ENCODE measurements around the gene KCNQ1. TPM values are rescaled to one million over a fixed set of nuclear protein-coding genes. Genes with fewer than 3 reads are reported as not detected.

The KCNQ1 gene
- total and polyA plus RNA-seq, 2 experiments from 2014 or later, result not detected

GRCh38 chr11:2445746-2446551 is 1.1 kb downstream of the KCNQ1 start:
- in situ Hi-C loops (cut with MboI), result no loop called here
- H3K4me3 ChIP-seq, result no peak overlapping the region
- H3K9ac ChIP-seq, result no peak overlapping the region
- H3K9me2 ChIP-seq (ENCODE audit: insufficient read depth), result no peaks in the 10 kb centered on the region
- H3K27ac ChIP-seq, result no peak overlapping the region
- DNase-seq, result no peak
- H2AFZ ChIP-seq, result no peak overlapping the region
- no peaks in the 10 kb centered on the region for H3K36me3 ChIP-seq (ENCODE audit: low read depth)
- no peaks in the 10 kb centered on the region for H3F3A ChIP-seq (ENCODE audit: insufficient read depth)
- 20% methylated on average over 22 to 23 of the region's 23 CpGs for whole genome bisulfite sequencing, 2 experiments (ENCODE audit: low coverage in 1 of 2, low lambda C conversion rate in 2 of 2, missing lambda C conversion rate in 2 of 2)
- no peak for TF ChIP-seq EZH2phosphoT487 (IDR thresholded peaks at IDR 0.05; ENCODE audit: insufficient read depth, low read depth)
- no peak for TF ChIP-seq EZH2 (IDR thresholded peaks at IDR 0.05; ENCODE audit: insufficient read depth, poor library complexity, severe bottlenecking)
- peaks cover 38% of the 10 kb centered on the region for H3K27me3 ChIP-seq (replicated peaks; ENCODE audit: insufficient read depth)
- no peaks in the 10 kb centered on the region for H3K79me2 ChIP-seq (ENCODE audit: insufficient read depth)
- no peaks in the 10 kb centered on the region for H3K9me3 ChIP-seq (ENCODE audit: low read depth)
- no peaks in the 10 kb centered on the region for H3K4me1 ChIP-seq (ENCODE audit: insufficient read depth)
- no peaks in the 10 kb centered on the region for H4K20me1 ChIP-seq (ENCODE audit: insufficient read depth)
- H3K4me2 ChIP-seq (ENCODE audit: unreplicated experiment), result no peak overlapping the region

GRCh38 chr11:2446590-2447252 is 1.9 kb downstream of the KCNQ1 start:
- in situ Hi-C loops (cut with MboI), result no loop called here
- Histone ChIP-seq H4K20me1 (ENCODE audit: insufficient read depth) (no peaks in the 10 kb centered on the region), H3K9me3 (ENCODE audit: low read depth) (no peaks in the 10 kb centered on the region)

GRCh38 chr11:2447253-2447950 is 2.6 kb downstream of the KCNQ1 start:
- DNase-seq, result no peak
- in situ Hi-C loops (cut with MboI), result no loop called here
- Histone ChIP-seq H3K9me2 (ENCODE audit: insufficient read depth) (no peaks in the 10 kb centered on the region), H3K9me3 (ENCODE audit: low read depth) (no peaks in the 10 kb centered on the region), H4K20me1 (ENCODE audit: insufficient read depth) (no peaks in the 10 kb centered on the region), H3K27ac (no peak overlapping the region), H3K4me3 (no peak overlapping the region), H3K36me3 (ENCODE audit: low read depth) (no peaks in the 10 kb centered on the region), H3K79me2 (ENCODE audit: insufficient read depth) (no peaks in the 10 kb centered on the region), H3K9ac (no peak overlapping the region), H3K27me3 (replicated peaks; ENCODE audit: insufficient read depth) (peaks cover 44% of the 10 kb centered on the region), H3F3A (ENCODE audit: insufficient read depth) (no peaks in the 10 kb centered on the region), H3K4me2 (ENCODE audit: unreplicated experiment) (no peak overlapping the region), H2AFZ (no peak overlapping the region), H3K4me1 (ENCODE audit: insufficient read depth) (no peaks in the 10 kb centered on the region)
- TF ChIP-seq EZH2 (IDR thresholded peaks at IDR 0.05; ENCODE audit: insufficient read depth, poor library complexity, severe bottlenecking), result no peak
- no peak for TF ChIP-seq EZH2phosphoT487 (IDR thresholded peaks at IDR 0.05; ENCODE audit: insufficient read depth, low read depth)
- WGBS, 2 experiments (ENCODE audit: low coverage in 1 of 2, low lambda C conversion rate in 2 of 2, missing lambda C conversion rate in 2 of 2), result 44 to 54% methylated on average over 12 of the region's 12 CpGs

More at GRCh38 chr11:2446590-2447252, 1.9 kb downstream of the KCNQ1 start:
- H3K27me3 ChIP-seq (replicated peaks; ENCODE audit: insufficient read depth), result peaks cover 44% of the 10 kb centered on the region
- WGBS, 2 experiments (ENCODE audit: low coverage in 1 of 2, low lambda C conversion rate in 2 of 2, missing lambda C conversion rate in 2 of 2), result 54 to 55% methylated on average over 14 to 15 of the region's 15 CpGs
- no peak overlapping the region for H2AFZ ChIP-seq
- H3K4me3 ChIP-seq, result no peak overlapping the region
- no peaks in the 10 kb centered on the region for H3F3A ChIP-seq (ENCODE audit: insufficient read depth)
- DNase-seq, result no peak
- no peaks in the 10 kb centered on the region for H3K4me1 ChIP-seq (ENCODE audit: insufficient read depth)
- no peaks in the 10 kb centered on the region for H3K79me2 ChIP-seq (ENCODE audit: insufficient read depth)
- no peak overlapping the region for H3K4me2 ChIP-seq (ENCODE audit: unreplicated experiment)
- no peak overlapping the region for H3K9ac ChIP-seq
- no peaks in the 10 kb centered on the region for H3K9me2 ChIP-seq (ENCODE audit: insufficient read depth)
- no peak overlapping the region for H3K27ac ChIP-seq
- no peaks in the 10 kb centered on the region for H3K36me3 ChIP-seq (ENCODE audit: low read depth)
- TF ChIP-seq EZH2 (IDR thresholded peaks at IDR 0.05; ENCODE audit: insufficient read depth, poor library complexity, severe bottlenecking) (no peak), EZH2phosphoT487 (IDR thresholded peaks at IDR 0.05; ENCODE audit: insufficient read depth, low read depth) (no peak)

- TF ChIP-seq EZH2 (IDR thresholded peaks at IDR 0.05; ENCODE audit: insufficient read depth, poor library complexity, severe bottlenecking) (no peak), EZH2phosphoT487 (IDR thresholded peaks at IDR 0.05; ENCODE audit: insufficient read depth, low read depth) (no peak)
- Histone ChIP-seq H3K4me3 (no peak overlapping the region), H3K4me1 (ENCODE audit: insufficient read depth) (no peaks in the 10 kb centered on the region), H3K27me3 (replicated peaks; ENCODE audit: insufficient read depth) (peaks cover 44% of the 10 kb centered on the region), H3F3A (ENCODE audit: insufficient read depth) (no peaks in the 10 kb centered on the region), H4K20me1 (ENCODE audit: insufficient read depth) (no peaks in the 10 kb centered on the region), H3K79me2 (ENCODE audit: insufficient read depth) (no peaks in the 10 kb centered on the region), H3K9me2 (ENCODE audit: insufficient read depth) (no peaks in the 10 kb centered on the region), H3K9me3 (ENCODE audit: low read depth) (no peaks in the 10 kb centered on the region), H3K36me3 (ENCODE audit: low read depth) (no peaks in the 10 kb centered on the region), H3K4me2 (ENCODE audit: unreplicated experiment) (no peak overlapping the region), H3K9ac (no peak overlapping the region), H2AFZ (no peak overlapping the region), H3K27ac (no peak overlapping the region)
- 56 to 64% methylated on average over 10 of the region's 10 CpGs for WGBS, 2 experiments (ENCODE audit: low coverage in 1 of 2, low lambda C conversion rate in 2 of 2, missing lambda C conversion rate in 2 of 2)
- in situ Hi-C loops (cut with MboI), result no loop called here
- no peak for DNase-seq
Observed at GRCh38 chr11:2447951-2448650, 3.3 kb downstream of the KCNQ1 start.
